Trophoblast cell (in vitro differentiated cells and primary cell): ENCODE data around the gene FAM78B.
A peak's percentile ranks its signal among the peaks of the same experiment; 100 is the strongest.

Experiments
- DNase-seq, 2 donors: peaks; one replicate each; pipeline ENCODE4 v3.0.0-alpha.2; 2016
- H2AFZ ChIP-seq: 2 replicates; pipeline ENCODE4 v1.6.1; 2013; ENCODE audit warnings: low read length, moderate library complexity, mild to moderate bottlenecking; ENCODE audit not compliant: insufficient read depth, poor library complexity
- H2AK5ac ChIP-seq: 2 replicates; pipeline ENCODE4 v1.6.1; 2013; ENCODE audit warnings: mild to moderate bottlenecking, low read length
- H2BK120ac ChIP-seq: 2 replicates; pipeline ENCODE4 v1.6.1; 2013; ENCODE audit warnings: low read length, mild to moderate bottlenecking, moderate library complexity; ENCODE audit not compliant: insufficient read depth, poor library complexity
- H2BK12ac ChIP-seq: 2 replicates; pipeline ENCODE4 v1.6.1; 2013; ENCODE audit warnings: mild to moderate bottlenecking, low read length, moderate library complexity
- H2BK5ac ChIP-seq: 2 replicates; pipeline ENCODE4 v1.6.1; 2013; ENCODE audit warnings: low read length, low read depth, moderate library complexity, mild to moderate bottlenecking; ENCODE audit not compliant: poor library complexity
- H3K14ac ChIP-seq: 2 replicates; pipeline ENCODE4 v1.6.1; 2013; ENCODE audit warnings: mild to moderate bottlenecking, low read length
- H3K18ac ChIP-seq: 2 replicates; pipeline ENCODE4 v1.6.1; 2013; ENCODE audit warnings: mild to moderate bottlenecking, low read length
- H3K23ac ChIP-seq: 2 replicates; pipeline ENCODE4 v1.6.1; 2013; ENCODE audit warnings: low read length
- H3K27ac ChIP-seq: 2 replicates; pipeline ENCODE4 v1.5.1; 2013; ENCODE audit warnings: low read depth, mild to moderate bottlenecking, inconsistent platforms, low read length, moderate library complexity
- H3K27me3 ChIP-seq: 2 replicates; pipeline ENCODE4 v1.6.1; 2013; ENCODE audit warnings: inconsistent platforms, mild to moderate bottlenecking, low read length, moderate library complexity; ENCODE audit not compliant: insufficient read depth
- H3K36me3 ChIP-seq, 2 experiments: 1 replicate in 1 of 2; 2 replicates in 1 of 2; pipeline ENCODE4 v1.6.1; 2013; ENCODE audit warnings: low read length in 2 of 2, mild to moderate bottlenecking in 2 of 2, moderate library complexity in 1 of 2; ENCODE audit not compliant: insufficient read depth in 2 of 2, control insufficient read depth in 1 of 2
- H3K4ac ChIP-seq: 2 replicates; pipeline ENCODE4 v1.6.1; 2013; ENCODE audit warnings: low read depth, mild to moderate bottlenecking, low read length, moderate library complexity
- H3K4me1 ChIP-seq, 2 experiments: 1 replicate in 1 of 2; 2 replicates in 1 of 2; pipeline ENCODE4 v1.6.1; 2013; ENCODE audit warnings: low read length in 2 of 2, mild to moderate bottlenecking in 2 of 2, moderate library complexity in 1 of 2; ENCODE audit not compliant: insufficient read depth in 2 of 2, control insufficient read depth in 1 of 2
- H3K4me2 ChIP-seq: 2 replicates; pipeline ENCODE4 v1.6.1; 2013; ENCODE audit warnings: inconsistent platforms, mild to moderate bottlenecking, low read length, moderate library complexity
- H3K4me3 ChIP-seq: 2 replicates; pipeline ENCODE4 v1.5.1; 2013; ENCODE audit warnings: mild to moderate bottlenecking, low read depth, low read length, inconsistent platforms
- H3K79me1 ChIP-seq: one replicate; pipeline ENCODE4 v1.6.1; 2013; ENCODE audit warnings: low read length
- H3K79me2 ChIP-seq: 2 replicates; pipeline ENCODE4 v1.6.1; 2013; ENCODE audit warnings: low read length, mild to moderate bottlenecking; ENCODE audit not compliant: control insufficient read depth, insufficient read depth, poor library complexity
- H3K9ac ChIP-seq: 2 replicates; pipeline ENCODE4 v1.6.1; 2013; ENCODE audit warnings: mild to moderate bottlenecking, low read length
- H3K9me3 ChIP-seq: 2 replicates; pipeline ENCODE4 v1.6.1; 2013; ENCODE audit warnings: low read depth, mild to moderate bottlenecking, control low read depth, inconsistent platforms, low read length; ENCODE audit not compliant: insufficient read depth
- H4K12ac ChIP-seq: 2 replicates; pipeline ENCODE4 v1.6.1; 2013; ENCODE audit warnings: low read depth, mild to moderate bottlenecking, low read length, moderate library complexity
- H4K8ac ChIP-seq: 2 replicates; pipeline ENCODE4 v1.6.1; 2013; ENCODE audit warnings: low read depth, mild to moderate bottlenecking, low read length, moderate library complexity
- H4K91ac ChIP-seq: one replicate; pipeline ENCODE4 v1.6.1; 2013; ENCODE audit warnings: low read depth, mild to moderate bottlenecking, low read length, moderate library complexity
- WGBS: extraction: QIAGEN DNeasy Blood & Tissue Kit; methylation state at CpG from one replicate; pipeline ENCODE4 v1.1.7; 2013; ENCODE audit warnings: missing lambda C conversion rate; ENCODE audit not compliant: insufficient read length, insufficient coverage; ENCODE audit errors: extremely low coverage; 5-methylcytosine and 5-hydroxymethylcytosine counted together

FAM78B gene

DNA sequence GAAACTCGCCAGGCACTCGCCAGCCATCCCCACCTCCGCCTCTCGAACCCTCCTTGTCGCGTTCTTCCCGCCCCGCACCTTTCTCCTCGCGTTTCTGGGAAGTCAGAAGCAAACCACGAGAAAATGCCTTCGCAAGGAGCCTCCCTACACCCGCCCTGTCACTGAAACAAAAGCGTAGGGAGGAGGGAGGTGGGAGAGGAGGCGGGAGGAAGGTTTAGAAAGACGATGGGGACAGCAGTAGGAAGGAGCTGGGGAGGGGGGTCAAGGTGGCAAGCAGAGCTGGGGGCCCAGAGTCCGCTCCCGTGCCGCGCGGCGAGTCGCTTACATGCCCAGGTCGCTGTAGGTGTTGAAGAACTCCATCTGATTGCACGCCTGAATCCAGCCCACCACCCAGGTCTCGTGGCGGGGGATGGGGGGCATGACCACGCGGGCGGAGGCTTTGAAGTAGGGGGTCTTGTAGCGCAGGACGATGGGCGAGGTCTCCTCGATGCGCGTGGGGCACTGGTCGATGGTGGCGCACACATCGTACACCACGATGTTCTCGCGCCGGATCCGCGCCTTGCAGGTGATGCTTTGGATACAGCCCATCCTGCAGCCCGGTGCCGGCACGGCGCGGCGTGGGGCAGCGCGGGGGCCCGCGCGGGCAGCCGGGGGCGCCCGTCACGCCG, 1.0 kb downstream of the FAM78B start:
- H3K18ac ChIP-seq: no peak overlapping the region
- H3K79me2 ChIP-seq: no peaks in the 10 kb centered on the region
- no peak overlapping the region for H4K91ac ChIP-seq
- no peak overlapping the region for H4K8ac ChIP-seq
- no peaks in the 10 kb centered on the region for H3K36me3 ChIP-seq
- no peak overlapping the region for H2AK5ac ChIP-seq
- H3K4me2 ChIP-seq: peak overlapping the region; percentile 82
- no peak overlapping the region for H3K4ac ChIP-seq
- H3K14ac ChIP-seq: no peak overlapping the region
- H2BK120ac ChIP-seq: no peak overlapping the region
- H2AFZ ChIP-seq: no peak overlapping the region
- H3K9ac ChIP-seq: no peak overlapping the region
- peaks cover 0 to 6% of the 10 kb centered on the region in 2 experiments for H3K4me1 ChIP-seq
- H3K4me3 ChIP-seq: peak overlapping the region; percentile 42
- no peak overlapping the region for H4K12ac ChIP-seq
- no peak overlapping the region for H3K23ac ChIP-seq
- WGBS: no CpG with 5 or more reads among the region's 61 CpGs
- H3K9me3 ChIP-seq: peaks cover 3% of the 10 kb centered on the region
- no peak overlapping the region for H2BK12ac ChIP-seq
- DNase-seq: no peak
- no peak overlapping the region for H2BK5ac ChIP-seq
- H3K27me3 ChIP-seq: peaks cover 32% of the 10 kb centered on the region
- no peaks in the 10 kb centered on the region for H3K79me1 ChIP-seq
- no peak overlapping the region for H3K27ac ChIP-seq

DNA sequence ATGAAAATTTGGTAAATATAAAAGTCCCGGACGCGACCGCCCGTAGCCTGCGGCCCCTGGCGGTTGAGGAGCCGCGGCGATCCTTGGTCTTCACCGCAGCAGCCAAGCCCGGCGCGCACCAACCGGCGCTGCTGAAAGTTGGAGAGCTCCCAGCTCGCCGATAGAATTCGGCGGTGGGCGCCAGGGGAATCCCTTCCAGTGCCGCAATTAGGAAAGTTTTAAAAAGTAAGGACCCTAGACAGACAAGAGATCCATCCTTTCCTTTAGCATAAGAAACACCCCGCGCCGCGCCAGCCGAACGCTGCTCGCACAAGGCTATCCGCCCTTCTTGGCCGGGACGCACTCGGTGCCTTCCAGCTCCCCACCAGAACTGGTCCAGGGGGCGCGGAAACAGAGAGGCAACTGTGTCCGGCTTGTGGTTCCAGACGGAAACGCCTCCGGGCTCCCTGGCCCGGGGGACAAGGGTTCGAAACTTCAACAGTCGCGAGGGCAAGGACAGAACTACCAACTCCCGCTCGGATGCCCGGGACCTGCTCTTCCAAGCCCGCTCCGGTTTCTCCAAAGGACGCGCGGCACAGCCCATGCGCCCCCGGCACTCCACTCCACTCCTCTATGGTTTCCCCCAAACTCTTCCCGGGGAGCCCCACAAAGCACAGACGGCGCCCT, 1.7 kb downstream of the FAM78B start:
- Histone ChIP-seq H3K27me3 (peaks cover 32% of the 10 kb centered on the region), H3K14ac (no peak overlapping the region), H3K4me1 (peaks cover 0 to 6% of the 10 kb centered on the region in 2 experiments), H3K79me1 (no peaks in the 10 kb centered on the region), H4K91ac (no peak overlapping the region), H3K4me2 (peak overlapping the region; percentile 82), H2BK12ac (no peak overlapping the region), H2AK5ac (no peak overlapping the region), H2BK120ac (no peak overlapping the region), H4K8ac (no peak overlapping the region), H3K79me2 (no peaks in the 10 kb centered on the region), H3K36me3 (no peaks in the 10 kb centered on the region), H4K12ac (no peak overlapping the region), H3K23ac (no peak overlapping the region), H2AFZ (no peak overlapping the region), H3K4me3 (no peak overlapping the region), H3K27ac (no peak overlapping the region), H2BK5ac (no peak overlapping the region), H3K18ac (no peak overlapping the region), H3K9me3 (peaks cover 3% of the 10 kb centered on the region), H3K4ac (no peak overlapping the region), H3K9ac (no peak overlapping the region)
- no CpG with 5 or more reads among the region's 56 CpGs for WGBS
- DNase-seq: peak; percentile 15 to 35

GRCh38 chr1:166164646-166164994, 2.2 kb downstream of the FAM78B start:
- Histone ChIP-seq H4K12ac (no peak overlapping the region), H2BK12ac (no peak overlapping the region), H2BK120ac (no peak overlapping the region), H3K9ac (no peak overlapping the region), H3K14ac (no peak overlapping the region), H3K4me2 (no peak overlapping the region), H3K4me3 (no peak overlapping the region), H3K4me1 (peaks cover 0 to 6% of the 10 kb centered on the region in 2 experiments), H3K23ac (no peak overlapping the region), H3K36me3 (no peaks in the 10 kb centered on the region), H4K91ac (no peak overlapping the region), H3K79me1 (no peaks in the 10 kb centered on the region), H2AFZ (no peak overlapping the region), H3K4ac (no peak overlapping the region), H3K18ac (no peak overlapping the region), H3K9me3 (peaks cover 3% of the 10 kb centered on the region), H2BK5ac (no peak overlapping the region), H3K27ac (no peak overlapping the region), H2AK5ac (no peak overlapping the region), H4K8ac (no peak overlapping the region), H3K27me3 (peaks cover 32% of the 10 kb centered on the region), H3K79me2 (no peaks in the 10 kb centered on the region)
- no CpG with 5 or more reads among the region's 5 CpGs for WGBS
- DNase-seq: no peak

- H4K8ac ChIP-seq: no peak overlapping the region
- H2AFZ ChIP-seq: no peak overlapping the region
- no peak overlapping the region for H2AK5ac ChIP-seq
- no peak overlapping the region for H2BK120ac ChIP-seq
- H3K79me1 ChIP-seq: no peaks in the 10 kb centered on the region
- H3K79me2 ChIP-seq: no peaks in the 10 kb centered on the region
- H4K91ac ChIP-seq: no peak overlapping the region
- DNase-seq: no peak
- WGBS: no CpG with 5 or more reads among the region's 1 CpG
- H3K9ac ChIP-seq: no peak overlapping the region
- no peak overlapping the region for H3K4me2 ChIP-seq
- no peak overlapping the region for H3K14ac ChIP-seq
- no peaks in the 10 kb centered on the region for H3K4me1 ChIP-seq
- H3K4ac ChIP-seq: no peak overlapping the region
- no peak overlapping the region for H3K18ac ChIP-seq
- no peak overlapping the region for H3K27ac ChIP-seq
- H3K9me3 ChIP-seq: no peaks in the 10 kb centered on the region
- H3K23ac ChIP-seq: no peak overlapping the region
- no peak overlapping the region for H2BK5ac ChIP-seq
- no peak overlapping the region for H3K4me3 ChIP-seq
- H2BK12ac ChIP-seq: no peak overlapping the region
- peaks cover 8% of the 10 kb centered on the region for H3K27me3 ChIP-seq
- no peak overlapping the region for H4K12ac ChIP-seq
- H3K36me3 ChIP-seq: no peaks in the 10 kb centered on the region
Observed at GRCh38 chr1:166159656-166160055, 7.1 kb downstream of the FAM78B start.
